Left lung (tissue), 10 donors: ENCODE data around the gene NKD2. TPM values are rescaled to one million over a fixed set of nuclear protein-coding genes. Genes with fewer than 3 reads are reported as not detected.

Experiments
- ATAC-seq: fragments of 200-7000 bp; cut with Tn5 transposase; one replicate; pipeline ENCODE4 v1.9.1; 2020; ENCODE audit warnings: moderate library complexity
- DNase-seq, 4 donors: peaks; one replicate each; pipeline ENCODE4 v3.0.0-alpha.2; 2013 to 2020
- H3K27ac ChIP-seq, 2 donors: fragments of 200-600 bp; sonication (generic) in 1 of 2; one replicate each; pipeline versions ENCODE4 v1.5.0 to v1.8.0; 2020 to 2021
- H3K27me3 ChIP-seq, 2 donors: fragments of 200-600 bp; sonication (generic) in 1 of 2; one replicate each; pipeline versions ENCODE4 v1.5.0 to v1.8.0; 2020 to 2021
- H3K36me3 ChIP-seq, 2 donors: fragments of 200-600 bp; sonication (generic) in 1 of 2; one replicate each; pipeline versions ENCODE4 v1.5.0 to v1.8.0; 2020 to 2021
- H3K4me1 ChIP-seq, 2 donors: fragments of 200-600 bp; one replicate each; pipeline ENCODE4 v1.8.0; 2021
- H3K4me3 ChIP-seq, 2 donors: fragments of 200-600 bp; sonication (generic) in 1 of 2; one replicate each; pipeline versions ENCODE4 v1.5.0 to v1.8.0; 2020 to 2021; ENCODE audit warnings: mild to moderate bottlenecking in 1 of 2
- H3K9me3 ChIP-seq, 2 donors: fragments of 200-600 bp; sonication (generic) in 1 of 2; one replicate each; pipeline versions ENCODE4 v1.5.0 to v1.8.0; 2020 to 2021
- CTCF ChIP-seq, 2 donors: fragments of 200-600 bp; sonication (generic) in 1 of 2; IDR thresholded peaks; one replicate each; pipeline versions ENCODE4 v1.5.0 to v1.8.0; 2021; ENCODE audit warnings: antibody characterized with exemption in 2 of 2
- intact Hi-C, 2 donors: fragments of 100-400 bp; cut with DNase I; formaldehyde crosslinking; loops; one replicate each; pipeline versions ENCODE4 v1.11.2 to v1.14.2; 2022
- polyA plus RNA-seq, 6 donors: library from polyadenylated mRNA; unstranded; fragments of 120-200 nt; gene quantifications; one replicate each; pipeline ENCODE4 v1.2.1, GENCODE V29; 2013; ENCODE audit not compliant: insufficient read length in 6 of 6
- total RNA-seq, 2 donors: library from RNA; stranded (reverse); fragmentation: NEBNext Ultra II Directional; extraction: Animal tissue kit (Norgen Biotek cat#: 25700); gene quantifications; one replicate each; pipeline ENCODE4 v1.2.1, GENCODE V29; 2021
- donor health status: DM: no; HTN: yes; CAD: no.
- donor health status: DM: no; HTN: no; CAD: no.

NKD2 gene
- total and polyA plus RNA-seq, 8 donors, result 6.3 to 61.5 (median 10.3) TPM

DNA sequence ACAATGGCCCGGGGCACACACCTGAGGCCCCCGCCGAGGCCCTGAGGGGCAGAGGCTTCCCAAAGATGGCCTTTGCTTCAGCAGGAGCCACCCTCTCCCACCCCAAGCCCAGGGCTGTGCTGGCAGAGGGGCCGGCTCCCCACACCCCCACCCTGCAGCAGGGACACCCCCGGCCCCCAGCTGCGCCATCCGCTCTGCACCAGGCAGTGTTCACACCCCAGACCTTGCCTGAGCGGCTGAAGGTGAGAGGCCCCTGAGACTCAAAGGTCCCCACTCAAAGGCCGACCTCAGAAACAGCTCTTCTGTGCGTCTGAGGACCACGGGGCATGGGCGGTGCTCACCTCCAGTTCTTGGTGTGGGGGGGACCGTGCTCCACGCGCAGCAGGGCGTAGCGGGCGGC is 65.6 kb downstream of the NKD2 start:
- H3K27ac ChIP-seq, result no peak overlapping the region
- no peaks in the 10 kb centered on the region for H3K27me3 ChIP-seq
- DNase-seq (no peak), ATAC-seq (no peak)
- H3K4me3 ChIP-seq, result no peak overlapping the region
- H3K4me1 ChIP-seq, result no peaks in the 10 kb centered on the region
- intact Hi-C loops, result no loop called here
- H3K9me3 ChIP-seq, result no peaks in the 10 kb centered on the region
- TF ChIP-seq CTCF (IDR thresholded peaks at IDR 0.05), result no peak
- H3K36me3 ChIP-seq, result peaks cover 0 to 63% of the 10 kb centered on the region in 2 donors

- no peak for DNase-seq
- Histone ChIP-seq H3K27ac (no peak overlapping the region), H3K36me3 (peaks cover 0 to 65% of the 10 kb centered on the region in 2 donors), H3K9me3 (no peaks in the 10 kb centered on the region), H3K4me1 (no peaks in the 10 kb centered on the region), H3K4me3 (no peak overlapping the region), H3K27me3 (no peaks in the 10 kb centered on the region)
- ATAC-seq, result no peak
- no peak for TF ChIP-seq CTCF (IDR thresholded peaks at IDR 0.05)
- intact Hi-C loops, result no loop called here
Observed at GRCh38 chr5:1074816-1075554, 66.4 kb downstream of the NKD2 start.

DNA sequence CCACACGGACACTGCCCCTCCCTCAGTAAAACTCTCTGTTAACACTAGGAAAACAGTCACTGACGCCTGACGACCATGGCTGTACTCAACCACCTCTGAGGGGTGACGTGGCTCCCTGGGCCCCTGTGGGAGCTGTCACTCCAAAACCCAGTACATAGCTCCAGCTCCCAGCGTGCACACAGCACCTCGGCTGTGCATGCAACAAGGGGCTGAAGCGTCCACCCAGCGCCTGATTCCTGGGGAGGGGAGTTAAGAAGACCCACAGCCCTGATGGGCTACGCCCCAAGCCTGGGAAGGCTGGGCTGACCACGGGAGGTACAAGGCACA is 66.9 kb downstream of the NKD2 start:
- Histone ChIP-seq H3K27ac (no peak overlapping the region), H3K4me3 (no peak overlapping the region), H3K9me3 (no peaks in the 10 kb centered on the region), H3K27me3 (no peaks in the 10 kb centered on the region), H3K36me3 (peaks cover 0 to 70% of the 10 kb centered on the region in 2 donors), H3K4me1 (no peaks in the 10 kb centered on the region)
- no peak for ATAC-seq
- intact Hi-C loops, result no loop called here
- no peak for DNase-seq
- TF ChIP-seq CTCF (IDR thresholded peaks at IDR 0.05), result no peak

DNA sequence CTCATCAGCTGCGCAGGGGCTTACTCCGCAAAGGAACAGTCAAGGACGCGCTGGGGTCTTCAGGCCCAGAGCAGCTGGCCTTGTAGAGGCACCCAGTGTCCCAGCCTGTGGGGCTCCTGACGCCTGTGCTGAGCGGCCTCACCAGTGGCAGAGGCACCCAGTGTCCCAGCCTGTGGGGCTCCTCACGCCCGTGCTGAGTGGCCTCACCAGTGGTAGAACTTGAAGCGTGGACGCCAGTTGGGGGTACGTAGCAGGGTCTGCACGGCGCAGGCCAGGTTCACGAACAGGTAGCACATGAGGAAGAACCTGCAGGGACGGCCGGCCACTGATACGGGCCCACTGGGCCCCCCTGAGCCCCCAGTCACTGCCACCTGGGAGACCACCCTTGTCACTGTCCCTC is 67.3 kb downstream of the NKD2 start:
- H3K9me3 ChIP-seq, result no peaks in the 10 kb centered on the region
- intact Hi-C loops, result no loop called here
- no peak for TF ChIP-seq CTCF (IDR thresholded peaks at IDR 0.05)
- no peak overlapping the region for H3K27ac ChIP-seq
- no peak overlapping the region for H3K4me3 ChIP-seq
- no peaks in the 10 kb centered on the region for H3K4me1 ChIP-seq
- ATAC-seq (no peak), DNase-seq (no peak)
- H3K27me3 ChIP-seq, result no peaks in the 10 kb centered on the region
- peaks cover 0 to 72% of the 10 kb centered on the region in 2 donors for H3K36me3 ChIP-seq

DNA sequence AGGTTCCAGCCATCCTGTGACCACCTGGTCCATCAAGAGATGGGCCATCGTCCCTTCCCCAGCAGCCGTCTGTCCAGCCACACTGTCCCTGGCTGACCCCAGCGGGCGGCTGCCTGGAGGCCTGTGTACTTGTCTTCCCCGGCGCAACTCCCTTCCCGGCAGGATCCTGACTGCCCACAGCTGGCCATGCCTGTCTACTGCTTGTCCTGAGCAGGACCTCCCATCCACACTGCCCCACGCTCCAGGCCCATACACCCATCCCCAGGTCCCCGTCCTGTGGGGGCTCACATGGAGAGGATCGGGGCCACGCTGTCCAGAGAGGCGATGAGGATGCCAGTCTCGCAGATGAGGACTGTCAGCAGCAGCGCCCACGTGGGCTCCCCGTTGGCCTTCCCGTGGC is 67.8 kb downstream of the NKD2 start:
- no peaks in the 10 kb centered on the region for H3K9me3 ChIP-seq
- DNase-seq, result no peak
- no peak for TF ChIP-seq CTCF (IDR thresholded peaks at IDR 0.05)
- no peak overlapping the region for H3K4me3 ChIP-seq
- no peaks in the 10 kb centered on the region for H3K4me1 ChIP-seq
- H3K27me3 ChIP-seq, result no peaks in the 10 kb centered on the region
- no peak for ATAC-seq
- peaks cover 0 to 76% of the 10 kb centered on the region in 2 donors for H3K36me3 ChIP-seq
- intact Hi-C loops, result no loop called here
- H3K27ac ChIP-seq, result no peak overlapping the region
